ENCODE results near the gene MRPL46.

The MRPL46 gene

GRCh38 chr15:88509964-88510363, 42.8 kb upstream of the MRPL46 start:
- H3K36me3 ChIP-seq, result peaks cover 16% of the 10 kb centered on the region
- H3K4me3 ChIP-seq (ENCODE audit: low read depth, low read length), result no peak overlapping the region
- no peaks in the 10 kb centered on the region for H3K9me3 ChIP-seq
- no peak for DNase-seq
- TF ChIP-seq, protein P1, sequence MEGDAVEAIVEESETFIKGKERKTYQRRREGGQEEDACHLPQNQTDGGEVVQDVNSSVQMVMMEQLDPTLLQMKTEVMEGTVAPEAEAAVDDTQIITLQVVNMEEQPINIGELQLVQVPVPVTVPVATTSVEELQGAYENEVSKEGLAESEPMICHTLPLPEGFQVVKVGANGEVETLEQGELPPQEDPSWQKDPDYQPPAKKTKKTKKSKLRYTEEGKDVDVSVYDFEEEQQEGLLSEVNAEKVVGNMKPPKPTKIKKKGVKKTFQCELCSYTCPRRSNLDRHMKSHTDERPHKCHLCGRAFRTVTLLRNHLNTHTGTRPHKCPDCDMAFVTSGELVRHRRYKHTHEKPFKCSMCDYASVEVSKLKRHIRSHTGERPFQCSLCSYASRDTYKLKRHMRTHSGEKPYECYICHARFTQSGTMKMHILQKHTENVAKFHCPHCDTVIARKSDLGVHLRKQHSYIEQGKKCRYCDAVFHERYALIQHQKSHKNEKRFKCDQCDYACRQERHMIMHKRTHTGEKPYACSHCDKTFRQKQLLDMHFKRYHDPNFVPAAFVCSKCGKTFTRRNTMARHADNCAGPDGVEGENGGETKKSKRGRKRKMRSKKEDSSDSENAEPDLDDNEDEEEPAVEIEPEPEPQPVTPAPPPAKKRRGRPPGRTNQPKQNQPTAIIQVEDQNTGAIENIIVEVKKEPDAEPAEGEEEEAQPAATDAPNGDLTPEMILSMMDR (IDR thresholded peaks at IDR 0.05; ENCODE audit: low read depth, low read length), result no peak
- no peaks in the 10 kb centered on the region for H3K4me1 ChIP-seq
- no peaks in the 10 kb centered on the region for H3K27me3 ChIP-seq

- Histone ChIP-seq H3K36me3 (peaks cover 16% of the 10 kb centered on the region), H3K9me3 (no peaks in the 10 kb centered on the region), H3K27me3 (no peaks in the 10 kb centered on the region), H3K4me1 (no peaks in the 10 kb centered on the region), H3K4me3 (ENCODE audit: low read depth, low read length) (no peak overlapping the region)
- TF ChIP-seq, protein P1 (IDR thresholded peaks at IDR 0.05; ENCODE audit: low read depth, low read length), result no peak
- DNase-seq, result no peak
These were observed 42.1 kb upstream of the MRPL46 start for GRCh38 chr15:88509321-88509720.

DNA sequence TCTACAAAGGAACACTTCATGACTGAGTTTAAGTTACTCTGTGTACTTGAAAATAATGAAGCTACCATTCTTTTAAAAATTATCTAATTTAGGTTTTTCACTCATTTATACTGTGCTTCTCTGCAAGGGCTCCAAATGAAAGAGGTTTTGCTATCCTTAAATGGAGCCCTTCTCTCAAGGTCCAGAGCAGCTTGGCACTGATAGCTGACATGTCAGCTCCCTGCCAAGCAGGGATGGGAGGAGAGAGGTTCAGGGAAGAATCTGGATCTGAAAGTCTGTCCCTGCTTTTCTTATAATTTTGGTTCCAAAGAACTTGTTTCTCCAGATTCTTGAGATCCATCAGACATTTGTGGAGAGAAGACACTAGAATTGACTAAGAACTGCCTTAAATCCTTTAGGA, 39.4 kb upstream of the MRPL46 start:
- Histone ChIP-seq H3K4me3 (ENCODE audit: low read depth, low read length) (no peak overlapping the region), H3K27me3 (no peaks in the 10 kb centered on the region), H3K9me3 (no peaks in the 10 kb centered on the region), H3K36me3 (peaks cover 8% of the 10 kb centered on the region), H3K4me1 (no peaks in the 10 kb centered on the region)
- no peak for DNase-seq
- TF ChIP-seq, protein P1 (IDR thresholded peaks at IDR 0.05; ENCODE audit: low read depth, low read length), result no peak

DNA sequence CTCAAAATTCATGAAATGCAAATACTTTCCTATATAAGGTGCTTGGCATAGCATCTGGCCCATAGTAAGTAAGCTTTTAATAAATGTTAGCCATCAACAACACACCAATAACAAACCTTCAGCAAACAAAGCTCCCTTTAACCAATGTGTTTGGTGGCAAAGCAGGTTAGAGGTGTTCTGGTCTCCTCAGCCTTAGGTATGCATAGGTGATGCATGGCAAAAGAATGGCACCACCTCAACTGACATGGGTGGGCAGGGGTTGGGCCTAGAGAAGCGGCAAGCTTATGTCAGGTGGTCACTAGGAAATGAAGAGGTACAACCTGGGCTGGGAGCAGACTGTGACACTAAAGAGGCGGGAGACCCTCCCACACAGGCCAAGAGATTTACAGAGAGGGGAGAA, 38.5 kb upstream of the MRPL46 start:
- no peaks in the 10 kb centered on the region for H3K4me1 ChIP-seq
- no peaks in the 10 kb centered on the region for H3K9me3 ChIP-seq
- TF ChIP-seq, protein P1 (IDR thresholded peaks at IDR 0.05; ENCODE audit: low read depth, low read length), result no peak
- no peaks in the 10 kb centered on the region for H3K27me3 ChIP-seq
- peaks cover 6% of the 10 kb centered on the region for H3K36me3 ChIP-seq
- H3K4me3 ChIP-seq (ENCODE audit: low read depth, low read length), result no peak overlapping the region
- DNase-seq, result no peak

- Histone ChIP-seq H3K36me3 (no peaks in the 10 kb centered on the region), H3K4me3 (ENCODE audit: low read depth, low read length) (no peak overlapping the region), H3K4me1 (no peaks in the 10 kb centered on the region), H3K9me3 (no peaks in the 10 kb centered on the region), H3K27me3 (no peaks in the 10 kb centered on the region)
- DNase-seq, result no peak
- TF ChIP-seq, protein P1 (IDR thresholded peaks at IDR 0.05; ENCODE audit: low read depth, low read length), result no peak
These were observed 37.3 kb upstream of the MRPL46 start for GRCh38 chr15:88504445-88504844.

DNA sequence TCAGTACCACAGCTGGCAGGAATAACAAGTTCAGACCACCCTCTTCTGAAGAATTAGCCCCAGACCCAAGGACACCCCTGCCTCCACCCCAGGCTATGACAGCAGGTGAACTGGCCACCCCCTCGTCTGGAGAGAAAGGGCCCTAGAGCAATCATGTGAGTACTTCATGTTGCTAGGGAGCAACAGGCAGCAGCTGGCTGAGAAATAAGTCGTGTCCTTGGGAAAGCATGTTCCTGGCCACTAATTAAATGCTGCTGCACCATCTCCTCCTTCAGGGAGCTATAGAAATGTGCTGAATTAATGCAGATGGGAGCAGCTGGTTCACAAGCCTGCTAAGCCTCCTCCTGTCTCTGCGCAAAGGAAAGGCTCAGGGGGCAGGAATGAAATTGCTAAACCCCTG, 31.8 kb upstream of the MRPL46 start:
- no peaks in the 10 kb centered on the region for H3K4me1 ChIP-seq
- H3K4me3 ChIP-seq (ENCODE audit: low read depth, low read length), result no peak overlapping the region
- H3K27me3 ChIP-seq, result no peaks in the 10 kb centered on the region
- no peaks in the 10 kb centered on the region for H3K36me3 ChIP-seq
- TF ChIP-seq, protein P1 (IDR thresholded peaks at IDR 0.05; ENCODE audit: low read depth, low read length), result no peak
- no peaks in the 10 kb centered on the region for H3K9me3 ChIP-seq
- DNase-seq, result no peak

Measured in BE2C (cell line).